DMS153 (cell line): Measurements from ENCODE around the gene YJEFN3.

Experiments
- DNase-seq: peaks from one replicate; lab custom pipeline; 2025; lab: John Stamatoyannopoulos, UW

Gene YJEFN3

GRCh38 chr19:19554074-19555023, 25.6 kb downstream of the YJEFN3 start:
- DNase-seq: no peak

GRCh38 chr19:19558055-19558454, 29.3 kb downstream of the YJEFN3 start:
- no peak for DNase-seq

GRCh38 chr19:19558636-19559035, 29.9 kb downstream of the YJEFN3 start:
- DNase-seq: no peak

DNA sequence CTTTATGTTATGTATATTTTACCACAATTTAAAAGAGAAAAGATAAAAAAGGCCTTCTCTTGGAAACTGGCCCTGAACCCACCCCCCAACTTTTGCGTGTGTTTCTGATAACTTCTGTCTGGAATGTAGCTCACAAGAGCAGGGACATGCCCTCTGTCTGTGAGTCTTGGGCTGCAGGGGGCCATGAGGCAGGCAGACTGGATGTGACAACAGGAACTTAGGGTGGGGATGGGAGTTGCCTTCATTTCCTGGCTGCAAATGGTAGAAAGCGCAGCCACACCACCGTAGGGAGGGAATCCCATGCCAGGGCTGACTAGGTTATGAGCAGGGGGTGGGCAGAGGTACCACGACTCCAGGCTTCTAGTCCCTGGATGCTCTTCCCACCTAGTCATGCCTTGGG, 31.2 kb downstream of the YJEFN3 start:
- DNase-seq: no peak

GRCh38 chr19:19561946-19562664, 33.4 kb downstream of the YJEFN3 start:
- no peak for DNase-seq

DNA sequence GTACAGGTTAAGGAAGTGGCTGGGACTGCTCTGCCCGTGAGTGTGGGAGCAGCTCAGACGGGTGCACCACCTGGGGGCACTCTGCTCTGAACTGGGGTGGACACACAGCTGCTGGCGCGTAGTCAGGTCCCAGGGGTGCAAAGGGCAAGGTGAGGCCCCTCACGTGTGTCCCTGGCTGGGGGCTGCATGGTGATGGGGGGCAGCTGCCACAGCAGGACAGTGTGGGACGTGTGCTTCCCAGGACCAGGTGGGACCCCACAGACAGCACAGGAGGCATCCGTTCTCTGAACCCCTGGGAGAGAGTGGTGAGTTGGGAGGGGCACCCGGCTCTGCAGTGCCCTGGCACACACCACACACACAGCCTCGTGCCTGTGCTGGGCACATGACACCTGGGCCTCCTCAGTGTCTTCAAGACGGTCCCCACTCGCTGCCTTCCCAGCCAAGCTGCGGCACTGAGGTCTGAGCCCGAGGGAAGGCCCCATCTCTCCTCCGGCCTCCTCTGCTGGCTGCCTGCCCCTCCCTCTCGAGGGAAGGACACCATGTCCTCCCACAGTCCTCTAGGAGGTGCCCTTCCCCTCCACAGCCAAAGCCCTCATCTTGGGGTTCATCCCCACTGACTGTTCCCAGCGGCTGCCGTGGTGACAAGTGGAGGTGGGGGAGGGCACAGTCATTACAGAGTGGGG, 34.1 kb downstream of the YJEFN3 start:
- no peak for DNase-seq

GRCh38 chr19:19563348-19563848, 34.7 kb downstream of the YJEFN3 start:
- DNase-seq: no peak

DNA sequence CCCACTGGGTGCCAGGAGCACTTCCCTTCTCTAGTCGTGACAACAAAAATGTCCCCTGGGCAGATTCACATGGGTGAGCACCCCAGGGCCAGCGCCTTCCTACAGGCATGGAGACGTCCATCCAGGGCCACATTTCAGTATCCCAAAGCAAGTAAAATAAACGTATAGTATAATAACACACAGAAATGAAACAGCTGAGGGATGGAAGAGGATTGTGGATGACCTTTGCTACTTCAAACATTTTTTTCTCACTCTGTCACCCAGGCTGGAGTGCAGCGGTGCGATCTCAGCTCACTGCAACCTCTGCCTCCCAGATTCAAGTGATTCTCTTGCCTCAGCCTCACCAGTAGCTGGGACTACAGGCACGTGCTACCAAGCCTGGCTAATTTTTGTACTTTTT, 37.6 kb downstream of the YJEFN3 start:
- DNase-seq: no peak

GRCh38 chr19:19567391-19567790, 38.7 kb downstream of the YJEFN3 start:
- no peak for DNase-seq

GRCh38 chr19:19568802-19569756, 40.4 kb downstream of the YJEFN3 start:
- DNase-seq: no peak

DNA sequence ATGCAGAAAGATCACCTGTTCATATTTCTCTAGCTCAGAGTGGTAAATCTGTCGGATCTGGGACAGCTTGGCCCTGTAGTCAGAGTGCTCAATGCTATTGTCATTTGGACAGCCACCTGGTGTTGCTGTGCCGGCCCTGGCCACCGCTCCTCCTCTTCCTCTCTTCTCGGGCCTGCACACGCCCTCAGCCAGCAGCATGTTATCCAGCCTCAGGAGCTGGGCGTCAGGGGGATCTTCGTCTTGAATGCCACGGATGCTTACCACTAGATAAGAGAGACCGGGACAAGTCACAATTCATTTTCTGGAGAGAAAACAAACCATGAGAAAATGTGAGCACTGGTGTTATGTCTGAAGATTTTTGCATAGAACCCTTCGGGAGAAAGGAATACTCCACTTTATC, 41.9 kb downstream of the YJEFN3 start:
- DNase-seq: no peak

GRCh38 chr19:19571071-19571786, 42.5 kb downstream of the YJEFN3 start:
- DNase-seq: no peak

GRCh38 chr19:19575411-19575810, 46.7 kb downstream of the YJEFN3 start:
- no peak for DNase-seq

- DNase-seq: no peak
These were observed 49.5 kb downstream of the YJEFN3 start for GRCh38 chr19:19578252-19578651.

- no peak for DNase-seq
These were observed 51.0 kb downstream of the YJEFN3 start for GRCh38 chr19:19579533-19580361.

GRCh38 chr19:19580418-19580817, 51.7 kb downstream of the YJEFN3 start:
- DNase-seq: no peak

DNA sequence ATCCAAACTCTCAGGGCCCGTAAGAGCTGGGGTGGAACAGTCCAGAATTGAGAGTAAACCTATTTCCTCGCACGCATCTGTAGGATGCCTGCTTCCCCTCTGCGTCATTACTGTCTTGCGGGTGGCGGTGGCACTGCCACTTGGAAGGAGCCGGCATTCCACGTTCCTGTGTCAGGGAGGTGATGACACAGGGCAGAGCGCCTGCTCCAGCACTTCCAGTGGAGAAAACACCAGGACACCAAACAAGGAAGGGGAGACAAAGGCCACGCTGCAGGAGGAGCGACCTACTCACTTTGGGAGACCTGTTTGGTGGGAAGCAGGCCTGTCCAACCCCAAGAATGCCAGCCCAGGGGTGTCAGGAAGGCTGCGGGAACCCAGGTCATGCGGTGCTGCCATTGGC, 52.7 kb downstream of the YJEFN3 start:
- DNase-seq: no peak

DNA sequence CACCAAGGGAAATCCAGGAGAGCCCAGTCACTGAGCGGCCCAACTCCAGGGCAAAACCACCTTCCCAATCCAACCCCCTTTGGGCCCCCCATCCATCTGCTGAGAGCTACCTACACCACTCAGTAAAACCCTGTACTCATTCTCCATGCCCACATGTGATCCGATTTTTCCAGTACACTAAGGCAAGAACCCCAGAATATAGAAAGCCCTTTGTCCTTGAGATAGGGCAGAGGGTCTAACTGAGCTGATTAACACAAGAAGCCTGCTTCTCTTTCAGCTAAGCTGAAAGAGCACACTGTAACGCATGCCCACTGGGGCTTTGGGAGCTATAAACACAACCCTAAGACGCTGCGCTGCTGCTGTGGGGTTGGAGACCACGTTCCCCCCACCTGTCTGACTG, 53.8 kb downstream of the YJEFN3 start:
- DNase-seq: no peak

DNA sequence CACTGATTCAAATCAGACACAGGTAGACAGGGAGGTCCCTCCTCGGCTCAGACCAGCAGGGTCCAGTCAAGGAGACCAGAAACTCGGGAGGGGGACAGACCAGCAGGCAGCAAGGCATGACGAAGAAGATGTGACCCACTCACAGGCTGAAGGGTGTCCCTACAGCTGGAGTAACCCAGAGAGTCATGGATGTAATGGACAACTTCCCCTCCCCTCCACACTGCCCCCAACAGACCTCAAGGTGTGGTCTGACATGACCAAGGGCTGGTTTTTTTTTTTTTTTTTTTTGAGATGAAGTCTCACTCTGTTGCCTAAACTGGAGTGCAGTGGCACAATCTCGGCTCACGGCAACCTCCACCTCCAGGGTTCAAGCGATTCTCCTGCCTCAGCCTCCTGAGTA, 55.6 kb downstream of the YJEFN3 start:
- no peak for DNase-seq
